DMS 273 (cell line): Measurements from ENCODE around the gene KCTD2.
"Not testable (repeated sequence)": the region's sequence is repeated elsewhere in the genome, so short reads cannot be mapped to it uniquely, and the experiment has no call there.

ENCODE experiments used
- DNase-seq: peaks from one replicate; lab custom pipeline; 2025; ENCODE audit not compliant: unreplicated experiment; lab: John Stamatoyannopoulos, UW

KCTD2 gene

DNA sequence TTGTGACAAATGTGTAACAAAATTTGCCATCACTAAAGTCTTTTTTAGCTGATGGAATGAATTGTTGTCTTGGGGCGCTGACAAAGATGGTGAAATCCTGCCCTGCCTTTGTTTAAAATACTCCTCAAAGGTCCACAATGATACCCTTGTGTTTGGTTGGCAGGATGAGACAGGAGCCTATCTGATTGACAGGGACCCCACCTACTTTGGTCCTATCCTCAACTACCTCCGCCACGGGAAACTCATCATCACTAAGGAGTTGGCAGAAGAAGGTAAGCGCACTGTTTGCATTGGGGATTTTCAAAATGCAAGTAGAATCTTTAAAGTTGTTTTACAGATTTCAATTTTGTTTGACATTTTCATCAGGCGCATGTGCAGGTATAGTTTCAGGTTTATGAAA lies 2.0 kb downstream of the KCTD2 start:
- DNase-seq, result no peak

DNA sequence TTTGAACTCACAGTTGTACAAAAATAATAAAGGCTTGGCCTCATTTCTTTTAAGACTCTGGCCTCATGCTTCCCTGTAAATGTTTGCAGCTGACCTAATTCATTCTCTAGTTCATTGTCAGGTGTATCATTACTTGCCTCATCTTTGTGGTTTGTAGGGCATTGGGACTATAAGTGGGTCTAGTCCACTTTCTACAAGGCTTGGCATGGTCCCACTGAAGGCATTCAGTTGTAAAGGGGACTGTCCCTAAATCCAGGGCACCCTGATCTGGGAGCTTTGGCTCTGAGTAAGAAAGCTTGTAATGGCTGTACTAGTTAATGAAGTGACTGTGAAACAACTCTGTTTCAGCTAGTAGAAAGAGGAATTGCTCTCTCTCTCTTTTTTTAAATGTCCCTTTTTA lies 2.7 kb downstream of the KCTD2 start:
- no peak for DNase-seq

DNA sequence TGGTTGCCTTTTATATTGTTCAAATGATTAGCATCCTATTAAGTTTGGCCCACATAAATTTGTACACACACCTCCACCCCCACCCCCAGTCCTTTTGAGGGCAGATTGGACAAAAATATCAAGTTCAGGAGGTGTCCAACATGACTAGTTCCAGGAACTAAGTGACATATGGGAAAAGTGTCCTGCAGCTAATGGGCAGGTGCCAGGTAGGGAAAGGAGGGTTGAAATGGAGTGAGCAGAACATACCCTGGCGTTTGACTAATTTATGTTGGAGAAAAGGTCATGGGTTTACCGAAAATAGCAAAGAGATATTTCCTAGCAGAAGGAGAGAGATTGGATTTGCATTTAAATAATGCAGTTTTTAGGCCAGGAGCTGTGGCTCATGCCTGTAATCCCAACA lies 4.9 kb downstream of the KCTD2 start:
- DNase-seq, result no peak

GRCh38 chr17:75059369-75060345 lies 12.6 kb downstream of the KCTD2 start:
- peak; percentile 90 for DNase-seq

DNA sequence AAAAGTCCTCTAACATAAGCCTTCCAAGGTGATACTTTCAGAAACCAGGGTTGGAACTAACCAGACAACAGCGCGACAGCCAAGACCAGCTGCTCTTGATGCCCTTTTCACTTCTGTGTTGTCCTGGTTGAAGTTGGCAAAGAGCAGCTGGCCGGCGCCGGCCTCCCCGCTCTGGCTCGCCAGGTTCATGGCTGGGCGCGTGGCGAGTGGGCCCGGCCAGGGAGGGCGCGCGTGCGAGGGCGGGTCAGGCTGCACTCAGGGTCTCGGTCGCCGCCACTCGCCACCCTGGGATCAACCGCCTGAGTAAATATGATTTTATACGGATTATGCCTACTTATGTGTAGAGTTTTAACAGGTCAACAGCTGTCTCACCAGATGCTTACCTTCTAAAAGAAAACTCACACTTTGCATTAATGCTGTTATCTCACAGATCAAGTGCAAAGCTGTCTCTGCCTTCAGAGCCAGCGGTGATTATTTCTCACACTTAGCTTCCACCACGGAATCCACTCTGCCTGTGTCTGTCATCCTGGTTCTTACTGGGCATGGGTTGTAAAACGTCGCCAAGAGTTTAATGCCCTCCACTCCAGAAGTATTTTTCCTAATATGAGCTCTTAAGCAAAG lies 13.5 kb downstream of the KCTD2 start:
- peak; percentile 93 for DNase-seq

DNA sequence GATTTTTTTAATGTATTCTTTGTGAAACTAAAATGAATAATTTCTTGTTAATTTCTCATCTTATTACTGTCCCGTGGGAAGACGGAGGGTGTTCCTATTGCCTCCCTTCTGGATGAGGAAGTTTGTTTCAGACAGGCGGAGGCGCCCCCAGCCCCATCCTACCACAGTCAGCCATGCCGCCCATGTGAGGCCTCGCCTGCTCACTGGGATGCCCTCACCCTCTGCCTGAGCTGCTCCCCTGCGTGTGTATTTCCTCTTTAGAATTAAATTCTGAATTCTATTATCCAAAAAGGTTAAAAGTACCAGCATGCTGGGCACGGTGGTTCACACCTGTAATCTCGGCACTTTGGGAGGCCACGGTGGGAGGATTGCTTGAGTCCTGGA lies 14.0 kb downstream of the KCTD2 start:
- no peak for DNase-seq

GRCh38 chr17:75061618-75062017 lies 14.6 kb downstream of the KCTD2 start:
- DNase-seq, result no peak

DNA sequence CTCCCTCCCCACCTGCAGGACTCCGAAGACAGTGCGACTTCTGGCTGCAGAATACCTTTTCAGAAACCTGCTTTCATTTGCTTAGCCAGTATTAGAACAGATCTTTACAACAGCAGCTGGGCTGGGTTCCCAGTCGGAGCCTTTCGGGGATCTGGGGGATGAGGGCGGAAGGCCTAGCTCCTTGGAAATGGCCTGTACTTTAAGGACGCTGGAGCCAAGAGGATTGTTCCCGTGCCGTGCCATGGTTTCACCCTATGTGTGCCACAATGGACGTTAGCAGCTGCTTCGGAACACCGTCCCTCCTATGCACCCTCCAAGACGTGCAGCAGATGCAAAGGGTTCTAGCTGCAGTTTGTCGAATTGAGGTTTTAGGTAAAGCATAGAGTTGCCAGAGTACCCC lies 16.2 kb downstream of the KCTD2 start:
- no peak for DNase-seq

DNA sequence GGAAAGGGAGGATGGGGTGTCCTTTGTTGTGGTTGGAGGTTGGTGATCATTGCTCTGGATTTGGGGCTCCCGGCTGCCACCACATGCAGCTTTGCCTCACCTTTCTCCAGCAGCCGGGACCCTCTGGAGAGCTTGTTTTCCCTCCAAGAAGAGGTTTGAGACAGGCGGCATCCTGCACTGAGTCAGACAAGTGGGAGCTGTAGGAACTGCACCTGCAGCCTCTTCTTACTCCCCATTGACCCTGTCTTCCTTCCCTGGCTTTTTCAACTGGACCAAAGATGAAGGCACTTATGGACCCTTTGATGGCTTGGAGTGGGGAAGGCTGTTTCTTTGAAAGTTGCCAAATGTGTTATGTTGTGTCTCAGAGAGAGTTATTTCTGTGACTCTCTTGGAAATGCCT lies 16.6 kb downstream of the KCTD2 start:
- DNase-seq, result no peak

DNA sequence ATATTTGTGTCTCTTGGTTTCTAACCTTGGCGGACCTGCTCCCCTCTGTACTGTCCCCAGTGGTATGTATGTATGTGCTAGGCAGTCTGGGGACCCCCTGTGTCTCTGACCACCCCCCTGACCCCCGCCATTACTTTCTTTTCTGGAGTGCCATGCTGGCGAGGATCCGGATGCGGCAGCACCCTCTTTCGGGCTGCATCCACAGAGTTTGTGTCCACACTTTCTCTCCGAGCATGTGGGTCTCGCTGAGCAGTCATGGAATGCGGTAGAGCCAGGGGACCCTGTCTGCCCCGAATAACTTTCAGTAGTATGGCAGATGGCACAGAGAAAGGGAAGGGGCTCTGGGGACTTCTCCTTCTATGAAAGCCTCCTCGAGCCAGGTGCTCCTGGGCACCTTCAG lies 17.0 kb downstream of the KCTD2 start:
- DNase-seq, result no peak

- DNase-seq, result no peak
These were observed 17.4 kb downstream of the KCTD2 start for GRCh38 chr17:75064460-75064859.

DNA sequence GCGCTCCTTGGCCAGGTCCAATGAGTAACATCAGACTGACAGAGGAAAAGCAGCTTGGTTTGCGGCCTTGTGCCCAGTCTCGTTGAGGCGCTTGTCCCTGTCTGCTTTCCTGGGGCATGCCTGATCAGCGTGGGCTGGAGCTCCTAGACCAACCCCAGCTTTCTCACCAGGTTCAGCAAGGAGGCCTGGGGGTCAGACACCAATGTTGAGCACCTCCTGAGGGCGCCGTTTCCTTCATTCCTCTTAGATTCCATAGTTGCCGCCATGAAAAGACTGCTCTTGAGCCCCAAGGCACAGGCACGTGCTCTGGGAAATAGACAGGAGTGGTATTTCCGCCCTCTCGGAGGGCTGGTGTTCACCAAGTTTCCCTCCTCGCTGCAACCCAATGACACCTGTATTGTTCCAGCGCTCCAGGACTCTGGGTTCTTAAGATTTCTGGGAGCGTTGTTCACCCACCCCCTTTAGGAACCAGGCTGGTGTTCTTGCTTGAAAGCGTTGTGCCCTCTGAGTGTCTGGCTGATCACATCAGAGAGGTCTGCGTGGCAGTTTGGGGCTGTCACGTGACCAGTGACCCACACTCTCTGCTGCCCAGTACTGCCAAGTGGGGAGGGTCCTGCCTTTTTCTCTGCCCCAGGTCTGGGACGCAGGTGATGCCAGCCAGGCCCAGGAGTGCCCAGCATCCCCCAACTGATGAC lies 18.0 kb downstream of the KCTD2 start:
- no peak for DNase-seq

DNA sequence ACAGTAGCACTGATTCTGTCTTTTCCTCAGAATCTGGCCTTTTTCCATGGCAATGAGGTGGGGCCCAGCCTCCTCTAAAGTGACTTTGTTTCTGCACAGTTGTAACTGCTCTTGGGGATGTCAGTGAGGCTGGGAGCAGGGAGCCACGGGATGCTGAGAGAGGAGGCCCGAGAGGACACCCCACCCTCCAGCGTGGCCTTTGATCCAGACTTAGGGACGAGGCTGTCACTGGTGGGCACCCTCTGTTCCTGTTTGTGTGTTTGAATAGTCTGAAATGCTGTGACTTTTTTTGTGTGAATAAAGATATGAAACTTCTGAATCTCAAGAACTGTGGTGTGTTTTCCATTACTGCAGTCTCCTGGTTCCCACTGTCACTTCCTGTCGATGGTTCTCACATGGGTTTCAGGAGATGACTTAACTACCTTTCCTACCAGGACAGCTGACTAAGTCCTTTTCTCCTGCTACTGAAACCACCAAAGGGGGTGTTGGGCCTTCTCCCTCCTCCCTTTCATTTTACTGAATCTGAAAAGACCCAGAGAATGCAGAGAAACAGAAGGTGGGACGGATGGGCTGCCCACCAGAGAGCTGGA lies 18.6 kb downstream of the KCTD2 start:
- no peak for DNase-seq

DNA sequence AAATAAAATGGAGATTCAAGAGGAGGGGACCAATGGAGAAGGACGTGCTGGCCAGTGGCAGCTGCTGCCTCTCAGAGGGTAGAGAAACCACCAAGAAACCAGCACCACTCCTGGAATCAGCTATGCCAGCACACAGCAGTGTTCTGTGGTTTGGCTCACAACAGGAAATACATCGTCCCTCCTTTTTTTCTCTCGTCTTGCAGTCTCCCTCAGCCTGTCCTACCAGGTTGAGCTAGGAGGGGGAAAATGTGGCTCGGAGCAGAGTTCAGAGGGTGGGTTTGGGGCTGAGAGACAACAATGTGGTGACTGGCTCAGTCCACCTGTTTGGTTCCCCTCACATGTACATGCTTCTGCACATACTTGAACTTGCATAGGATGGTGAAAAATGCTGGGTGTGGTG lies 20.8 kb downstream of the KCTD2 start:
- no peak for DNase-seq

GRCh38 chr17:75068750-75069149 lies 21.7 kb downstream of the KCTD2 start:
- no peak for DNase-seq

DNA sequence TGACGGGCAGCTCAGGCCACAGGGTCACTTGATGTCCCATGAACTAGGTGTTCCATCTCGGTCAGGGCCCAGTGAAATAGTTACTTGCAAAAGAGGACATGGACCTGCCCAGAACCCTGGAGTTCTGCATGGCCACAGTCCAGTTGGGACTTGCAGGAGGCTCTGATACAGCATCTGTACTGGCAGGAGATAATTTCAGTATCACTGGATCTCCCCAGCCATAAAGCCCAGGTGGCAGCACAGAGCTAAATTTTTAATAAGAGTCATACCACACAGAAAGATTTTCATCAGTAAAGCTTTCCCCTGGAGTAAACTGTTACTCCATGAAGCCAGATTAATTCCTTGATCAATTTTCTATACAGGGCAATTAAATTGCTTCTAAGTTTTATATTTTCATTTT lies 22.8 kb downstream of the KCTD2 start:
- DNase-seq, result peak; percentile 57

DNA sequence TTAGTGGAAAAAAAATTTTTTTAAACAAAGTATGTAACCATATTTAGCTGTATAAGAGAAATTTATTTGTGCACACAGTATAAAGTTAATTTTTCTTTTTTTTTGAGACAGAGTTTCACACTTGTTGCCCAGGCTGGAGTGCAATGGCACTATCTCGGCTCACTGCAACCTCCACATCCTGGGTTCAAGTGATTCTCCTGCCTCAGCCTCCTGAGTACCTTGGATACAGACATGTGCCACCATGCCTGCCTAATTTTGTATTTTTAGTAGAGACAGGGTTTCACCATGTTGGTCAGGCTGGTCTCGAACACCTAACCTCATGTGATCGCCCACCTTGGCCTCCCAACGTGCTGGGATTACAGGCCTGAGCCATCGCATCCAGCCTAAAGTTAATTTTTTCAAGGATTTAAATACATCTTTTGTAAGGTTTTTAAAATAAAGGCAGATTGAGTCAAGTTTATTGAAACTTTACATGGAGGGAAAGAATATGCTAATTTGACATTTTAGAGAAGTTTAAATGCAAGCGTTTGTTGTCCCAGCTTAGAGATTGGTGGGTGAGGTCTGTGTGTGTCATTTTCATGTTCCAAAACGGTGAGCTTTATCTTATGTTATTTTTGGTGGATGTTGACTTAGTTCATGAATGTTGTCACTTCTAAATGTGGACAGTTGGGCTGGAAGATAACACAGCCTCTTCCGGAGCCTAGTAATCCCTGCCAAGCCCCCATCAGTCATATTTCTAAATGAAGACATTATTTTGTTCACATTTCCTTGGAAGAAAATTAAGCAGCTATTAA lies 24.6 kb downstream of the KCTD2 start:
- DNase-seq, result not testable (repeated sequence)

DNA sequence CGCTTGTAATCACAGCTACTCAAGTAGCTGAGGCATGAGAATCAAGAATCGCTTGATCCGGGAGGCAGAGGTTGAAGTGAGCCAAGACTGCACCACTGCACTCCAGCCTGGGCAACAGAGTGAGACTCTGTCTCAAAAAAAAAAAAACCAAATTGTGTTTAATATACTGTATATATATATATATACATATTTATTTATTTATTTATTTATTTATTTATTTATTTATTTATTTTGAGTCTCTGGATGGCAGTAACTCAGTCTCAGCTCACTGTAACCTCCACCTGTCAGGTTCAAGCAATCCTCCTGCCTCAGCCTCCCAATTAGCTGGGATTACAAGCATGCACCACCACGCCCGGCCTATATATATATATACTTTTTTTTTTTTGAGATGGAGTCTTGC lies 25.9 kb downstream of the KCTD2 start:
- DNase-seq, result not testable (repeated sequence)

DNA sequence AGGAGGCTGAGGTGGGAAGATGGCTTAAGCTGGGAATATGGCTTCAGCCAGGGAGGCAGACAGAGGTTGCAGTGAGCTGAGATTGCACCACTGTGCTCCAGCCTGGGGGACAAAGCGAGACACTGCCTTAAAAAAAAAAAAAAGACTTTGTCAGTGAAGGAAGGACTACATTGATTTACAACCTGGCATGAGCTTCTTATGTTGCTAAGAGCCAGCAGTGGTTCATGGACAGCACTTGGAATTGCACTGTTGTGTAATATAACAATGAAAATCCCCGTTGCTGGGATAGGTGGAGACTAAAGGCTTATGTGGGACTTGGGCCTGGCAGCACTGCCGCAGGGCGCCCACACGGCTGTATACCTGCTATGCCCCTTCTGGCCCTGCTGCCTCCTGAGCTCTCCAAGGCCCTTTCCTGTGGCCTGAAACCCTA lies 26.6 kb downstream of the KCTD2 start:
- no peak for DNase-seq

DNA sequence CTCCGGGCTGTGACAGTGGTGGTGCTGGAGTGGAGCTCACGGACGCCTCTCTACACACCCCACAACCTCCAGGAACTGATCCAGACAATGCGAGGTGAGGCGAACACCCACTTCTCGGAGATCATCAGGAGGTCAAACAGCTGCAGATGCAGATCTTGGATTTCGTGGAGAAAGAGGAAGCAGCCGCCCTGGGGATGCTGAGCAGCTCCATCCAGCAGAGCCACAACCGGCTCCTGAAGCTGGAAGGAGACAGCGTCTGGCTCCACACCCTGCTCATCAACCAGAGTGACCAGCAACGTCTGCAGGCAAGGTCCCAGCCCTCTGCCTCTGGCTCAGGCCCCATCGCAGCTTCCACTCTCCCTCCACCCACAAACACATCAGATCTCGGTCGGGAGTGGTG lies 27.5 kb downstream of the KCTD2 start:
- no peak for DNase-seq
